Measurements from ENCODE around the gene RTN1. TPM values are rescaled to one million over a fixed set of nuclear protein-coding genes. Genes with fewer than 3 reads are reported as not detected.

The RTN1 gene
- 10 to 100 TPM in 3 of 6 donors, 1 to 10 TPM in 3; 6.3 to 15.6 (median 10.7) TPM for total RNA-seq

GRCh38 chr14:59870277-59871165, at the start of gene RTN1:
RTN1 (minus strand) TSS chr14:59870776; CDS start chr14:59870630, 146 bp downstream.
- H3K9me3 ChIP-seq, result no peaks in the 10 kb centered on the region
- peaks cover 0 to 17% (median 8%) of the 10 kb centered on the region in 4 donors for H3K27me3 ChIP-seq
- ATAC-seq (ENCODE audit: low FRiP score in 2 of 2) (peak; percentile 77 to 94), DNase-seq (peak; percentile 40 to 93)
- H3K4me3 ChIP-seq, result peak within 1 kb of the TSS; percentile 11 to 65 (median 54)
- TF ChIP-seq POLR2AphosphoS5 (IDR thresholded peaks at IDR 0.05), result peak in 1 of 2 donors; percentile 4
- no peak for TF ChIP-seq CTCF (IDR thresholded peaks at IDR 0.05)
- TF ChIP-seq POLR2A (IDR thresholded peaks at IDR 0.05), result peak in 1 of 4 donors; percentile 39
- 1 to 2% methylated on average over 13 to 37 of the region's 84 CpGs for WGBS, 2 donors
- no peaks in the 10 kb centered on the region for H3K36me3 ChIP-seq
- peaks cover 8 to 20% (median 14%) of the 10 kb centered on the region in 4 donors for H3K4me1 ChIP-seq
- H3K27ac ChIP-seq, result peak within 1 kb of the TSS in 3 of 4 donors; percentile 48 to 65 (median 54)

- Histone ChIP-seq H3K4me1 (peaks cover 5 to 18% (median 14%) of the 10 kb centered on the region in 4 donors), H3K27me3 (peaks cover 0 to 11% (median 7%) of the 10 kb centered on the region in 4 donors), H3K4me3 (no peak overlapping the region), H3K9me3 (no peaks in the 10 kb centered on the region), H3K27ac (no peak overlapping the region), H3K36me3 (no peaks in the 10 kb centered on the region)
- DNase-seq (no peak), ATAC-seq (ENCODE audit: low FRiP score in 2 of 2) (no peak)
- TF ChIP-seq POLR2A (IDR thresholded peaks at IDR 0.05) (no peak), POLR2AphosphoS5 (IDR thresholded peaks at IDR 0.05) (no peak), EP300 (IDR thresholded peaks at IDR 0.05) (no peak), CTCF (IDR thresholded peaks at IDR 0.05) (no peak)
- WGBS, 2 donors, result 53 to 61% methylated on average over 1 of the region's 1 CpG
Measured at GRCh38 chr14:59920378-59920683, 49.8 kb upstream of the RTN1 start.

GRCh38 chr14:59919570-59920377, 49.2 kb upstream of the RTN1 start, which contains the start of gene LRRC9:
LRRC9 (plus strand) TSS chr14:59920144.
- peak; percentile 41 to 86 for DNase-seq
- ATAC-seq (ENCODE audit: low FRiP score in 2 of 2), result peak in 1 of 2 donors; percentile 61

More at GRCh38 chr14:59919570-59920377, 49.2 kb upstream of the RTN1 start, which contains the start of gene LRRC9:
- Histone ChIP-seq H3K4me3 (peak within 1 kb of the TSS in 3 of 4 donors; percentile 36 to 48 (median 46)), H3K27me3 (peaks cover 0 to 11% (median 7%) of the 10 kb centered on the region in 4 donors), H3K4me1 (peaks cover 5 to 18% (median 14%) of the 10 kb centered on the region in 4 donors), H3K36me3 (no peaks in the 10 kb centered on the region), H3K9me3 (no peaks in the 10 kb centered on the region), H3K27ac (no peak within 1 kb of the TSS)
- WGBS, 2 donors, result 6 to 8% methylated on average over 35 to 54 of the region's 57 CpGs
- no peak for TF ChIP-seq POLR2A (IDR thresholded peaks at IDR 0.05)
- TF ChIP-seq CTCF (IDR thresholded peaks at IDR 0.05), result no peak
- TF ChIP-seq POLR2AphosphoS5 (IDR thresholded peaks at IDR 0.05), result no peak
- TF ChIP-seq EP300 (IDR thresholded peaks at IDR 0.05), result no peak

All from upper lobe of left lung (tissue), 6 donors.